Spleen (tissue), 7 donors: ENCODE measurements around the gene SH3BGRL2.

Source experiments
- POLR2A ChIP-seq, 3 donors: fragments of 450-650 bp; IDR thresholded peaks; one replicate each; pipeline ENCODE4 v1.5.1; 2017; ENCODE audit warnings: antibody characterized with exemption in 3 of 3, mild to moderate bottlenecking in 1 of 3
- TF ChIP-seq, protein P1 (sequence below), 11 experiments: fragments of 200-600 bp in 7 of 11; fragments of 450-650 bp in 4 of 11; sonication (generic) in 4 of 11; IDR thresholded peaks in 8 of 11; conservative IDR thresholded peaks in 3 of 11; 1 replicate in 7 of 11; 2 replicates in 4 of 11; pipeline versions ENCODE4 v1.4.0 to v1.8.0; 2016 to 2021; ENCODE audit warnings: antibody characterized with exemption in 11 of 11, inconsistent platforms in 4 of 11, mild to moderate bottlenecking in 1 of 11
- donor health status: DM: no; HTN: no; CAD: no; lungs with moderate emphysema.
- donor health status: DM: no; HTN: no; CAD: no.
- donor health status: DM: no; HTN: no; CAD: no.

DNA sequence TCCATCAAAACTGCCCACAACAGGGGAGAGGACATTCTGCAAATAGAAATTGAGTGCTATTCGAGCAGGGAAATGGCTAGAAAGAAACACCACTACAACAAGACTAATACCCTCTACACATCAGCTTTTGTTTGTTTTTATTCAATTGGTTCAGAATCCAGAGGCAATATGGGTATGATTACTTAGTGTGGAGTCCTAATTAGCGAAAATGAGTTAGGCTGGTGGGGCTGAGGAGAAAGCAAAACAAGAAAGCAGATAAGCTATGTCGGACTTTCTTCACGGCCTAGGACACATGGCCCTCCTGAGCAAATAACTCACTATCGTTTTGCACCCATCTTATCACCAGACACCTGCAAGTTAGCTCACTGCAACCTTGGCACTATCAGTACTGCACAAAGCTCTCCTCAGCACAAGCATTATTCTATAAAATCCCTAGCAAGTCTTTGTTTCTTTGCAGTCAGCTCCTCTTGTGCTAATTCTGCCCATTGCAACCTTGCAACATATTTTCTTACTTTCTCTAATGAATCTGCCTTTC is 31.3 kb upstream of the SH3BGRL2 start:
- TF ChIP-seq, protein P1, sequence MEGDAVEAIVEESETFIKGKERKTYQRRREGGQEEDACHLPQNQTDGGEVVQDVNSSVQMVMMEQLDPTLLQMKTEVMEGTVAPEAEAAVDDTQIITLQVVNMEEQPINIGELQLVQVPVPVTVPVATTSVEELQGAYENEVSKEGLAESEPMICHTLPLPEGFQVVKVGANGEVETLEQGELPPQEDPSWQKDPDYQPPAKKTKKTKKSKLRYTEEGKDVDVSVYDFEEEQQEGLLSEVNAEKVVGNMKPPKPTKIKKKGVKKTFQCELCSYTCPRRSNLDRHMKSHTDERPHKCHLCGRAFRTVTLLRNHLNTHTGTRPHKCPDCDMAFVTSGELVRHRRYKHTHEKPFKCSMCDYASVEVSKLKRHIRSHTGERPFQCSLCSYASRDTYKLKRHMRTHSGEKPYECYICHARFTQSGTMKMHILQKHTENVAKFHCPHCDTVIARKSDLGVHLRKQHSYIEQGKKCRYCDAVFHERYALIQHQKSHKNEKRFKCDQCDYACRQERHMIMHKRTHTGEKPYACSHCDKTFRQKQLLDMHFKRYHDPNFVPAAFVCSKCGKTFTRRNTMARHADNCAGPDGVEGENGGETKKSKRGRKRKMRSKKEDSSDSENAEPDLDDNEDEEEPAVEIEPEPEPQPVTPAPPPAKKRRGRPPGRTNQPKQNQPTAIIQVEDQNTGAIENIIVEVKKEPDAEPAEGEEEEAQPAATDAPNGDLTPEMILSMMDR (IDR thresholded peaks at IDR 0.05 in 8 of 11, conservative IDR thresholded peaks at IDR 0.05 in 3 of 11): no peak
- TF ChIP-seq POLR2A (IDR thresholded peaks at IDR 0.05): no peak
